LNCAP (cell line): ENCODE data around the gene VGLL4.

Experiments
- TF ChIP-seq, protein P1 (sequence below): fragments of 450-650 bp; IDR thresholded peaks from 2 replicates; pipeline ENCODE4 v1.5.1; 2017; ENCODE audit warnings: mild to moderate bottlenecking

The VGLL4 gene

GRCh38 chr3:11530153-11530721 is 113.5 kb downstream of the VGLL4 start:
- TF ChIP-seq, protein P1, sequence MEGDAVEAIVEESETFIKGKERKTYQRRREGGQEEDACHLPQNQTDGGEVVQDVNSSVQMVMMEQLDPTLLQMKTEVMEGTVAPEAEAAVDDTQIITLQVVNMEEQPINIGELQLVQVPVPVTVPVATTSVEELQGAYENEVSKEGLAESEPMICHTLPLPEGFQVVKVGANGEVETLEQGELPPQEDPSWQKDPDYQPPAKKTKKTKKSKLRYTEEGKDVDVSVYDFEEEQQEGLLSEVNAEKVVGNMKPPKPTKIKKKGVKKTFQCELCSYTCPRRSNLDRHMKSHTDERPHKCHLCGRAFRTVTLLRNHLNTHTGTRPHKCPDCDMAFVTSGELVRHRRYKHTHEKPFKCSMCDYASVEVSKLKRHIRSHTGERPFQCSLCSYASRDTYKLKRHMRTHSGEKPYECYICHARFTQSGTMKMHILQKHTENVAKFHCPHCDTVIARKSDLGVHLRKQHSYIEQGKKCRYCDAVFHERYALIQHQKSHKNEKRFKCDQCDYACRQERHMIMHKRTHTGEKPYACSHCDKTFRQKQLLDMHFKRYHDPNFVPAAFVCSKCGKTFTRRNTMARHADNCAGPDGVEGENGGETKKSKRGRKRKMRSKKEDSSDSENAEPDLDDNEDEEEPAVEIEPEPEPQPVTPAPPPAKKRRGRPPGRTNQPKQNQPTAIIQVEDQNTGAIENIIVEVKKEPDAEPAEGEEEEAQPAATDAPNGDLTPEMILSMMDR: no peak

DNA sequence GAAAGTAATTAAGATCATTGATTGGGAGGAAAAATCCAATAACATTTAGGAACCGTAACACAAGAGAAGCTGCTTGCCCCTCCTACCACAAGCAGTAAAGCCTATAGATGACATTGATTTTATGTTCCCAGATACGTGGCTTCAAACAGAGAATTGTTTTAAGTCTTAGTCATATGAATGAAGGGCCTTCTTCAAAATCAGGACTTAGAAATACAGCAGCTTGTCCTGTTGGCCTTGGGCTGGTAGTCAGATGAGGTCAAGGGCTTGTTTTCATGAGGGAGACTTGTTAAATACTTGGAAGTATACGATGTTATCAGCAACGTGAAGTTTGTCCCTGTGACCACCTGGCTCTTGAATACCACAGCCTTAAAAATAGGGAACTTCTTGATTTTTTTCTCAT is 114.4 kb downstream of the VGLL4 start:
- TF ChIP-seq, protein P1: no peak

- TF ChIP-seq, protein P1: no peak
Measured at GRCh38 chr3:11523572-11524101, 120.1 kb downstream of the VGLL4 start.

DNA sequence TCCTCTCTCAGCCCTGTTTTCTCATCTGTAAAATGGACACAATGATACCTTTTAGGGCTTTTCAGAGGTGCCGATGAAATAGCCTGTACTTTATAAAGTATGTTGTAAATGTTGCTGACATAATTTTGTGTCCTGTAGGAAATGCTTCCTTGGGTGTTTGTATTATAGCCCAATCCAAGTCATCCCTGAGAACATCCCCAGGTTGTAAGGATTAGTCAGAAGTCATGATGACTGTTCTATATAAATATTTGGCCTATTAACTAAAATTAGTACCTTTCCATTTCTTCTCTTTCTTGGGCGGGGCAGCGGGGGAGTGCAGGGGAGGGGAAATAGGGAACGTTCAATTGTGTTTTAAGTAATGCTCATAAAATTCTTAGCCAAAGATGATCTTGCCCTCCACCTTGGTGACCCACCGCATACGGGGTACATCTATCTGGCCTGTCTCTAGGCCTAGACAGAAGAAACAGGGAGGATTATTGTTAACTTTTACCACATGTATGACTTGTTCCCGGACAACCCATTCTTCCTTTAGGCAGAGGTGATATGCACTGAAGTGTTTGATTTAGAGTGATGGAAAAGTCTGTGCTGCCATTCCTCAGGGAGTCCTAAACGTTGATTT is 120.7 kb downstream of the VGLL4 start:
- TF ChIP-seq, protein P1: no peak

DNA sequence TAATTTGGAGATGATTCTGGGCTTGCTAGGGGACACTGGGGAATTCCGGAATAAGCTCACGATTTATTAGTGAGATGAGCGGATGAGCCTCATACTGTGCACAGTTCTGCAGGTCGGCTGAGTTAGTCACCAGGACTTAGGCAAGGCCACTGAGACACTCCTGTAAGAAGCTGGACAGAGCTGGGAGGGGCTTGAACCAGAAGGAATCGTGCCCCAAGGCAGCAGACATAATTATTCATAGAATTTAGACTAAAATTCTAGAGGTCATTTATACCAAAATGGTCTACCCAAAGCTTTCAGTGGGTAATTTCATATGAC is 121.4 kb downstream of the VGLL4 start:
- TF ChIP-seq, protein P1: no peak

DNA sequence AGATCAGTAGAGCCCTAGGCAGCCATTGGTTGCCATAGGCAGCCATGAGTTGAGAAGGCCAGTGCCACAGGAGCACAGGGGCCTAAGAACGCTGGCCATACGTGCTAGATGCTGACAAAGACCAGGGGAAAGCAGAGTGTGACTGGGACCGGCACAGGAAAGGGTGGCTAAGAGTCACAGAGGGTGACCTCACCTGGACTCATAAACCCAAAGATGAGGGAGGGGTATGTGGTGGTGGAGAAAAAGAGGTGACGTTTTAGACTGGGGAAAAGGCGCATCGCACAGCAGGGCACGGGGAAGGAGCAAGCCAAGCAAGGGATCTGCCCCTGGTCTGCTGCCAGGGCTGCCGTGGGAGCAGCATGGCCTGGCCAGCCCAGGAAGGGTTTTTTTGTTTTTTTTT is 122.5 kb downstream of the VGLL4 start:
- TF ChIP-seq, protein P1: no peak

DNA sequence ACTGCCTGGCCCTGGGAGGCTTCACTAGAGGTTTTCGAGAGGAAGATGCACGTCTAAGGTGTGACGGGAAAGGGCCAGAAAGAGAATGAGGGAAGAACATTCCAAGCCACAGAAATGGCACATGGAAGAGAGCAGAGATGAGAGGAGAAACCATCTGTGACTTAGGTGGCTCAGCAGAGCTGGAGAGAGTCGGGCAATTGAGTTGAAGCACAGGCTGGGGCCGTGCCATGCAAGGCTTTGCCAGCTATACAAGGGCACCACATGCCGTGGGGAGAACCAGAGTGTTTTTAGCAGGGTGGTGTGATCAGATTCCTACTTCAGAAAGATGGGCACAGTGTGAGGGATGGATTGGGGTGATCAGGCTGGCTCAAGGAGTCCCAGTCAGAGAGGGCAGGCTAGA is 126.1 kb downstream of the VGLL4 start:
- TF ChIP-seq, protein P1: no peak
